ENCODE measurements around the gene DPY19L3.
"Not testable (repeated sequence)": the region's sequence is repeated elsewhere in the genome, so short reads cannot be mapped to it uniquely, and the experiment has no call there.

The DPY19L3 gene

GRCh38 chr19:32405431-32406160, at the start of gene DPY19L3:
DPY19L3 (plus strand) TSS chr19:32405770; CDS start chr19:32408254, 2,484 bp downstream.
- peak; percentile 93 for DNase-seq

- no peak for DNase-seq
Observed at GRCh38 chr19:32357720-32358119, 47.9 kb upstream of the DPY19L3 start.

- DNase-seq: no peak
Observed at GRCh38 chr19:32358321-32358720, 47.2 kb upstream of the DPY19L3 start.

- no peak for DNase-seq
Observed at GRCh38 chr19:32359581-32359980, 46.0 kb upstream of the DPY19L3 start.

GRCh38 chr19:32361574-32362317, 43.8 kb upstream of the DPY19L3 start:
- DNase-seq: no peak

GRCh38 chr19:32362318-32362691, 43.3 kb upstream of the DPY19L3 start:
- DNase-seq: no peak

GRCh38 chr19:32363175-32363574, 42.4 kb upstream of the DPY19L3 start:
- DNase-seq: no peak

- no peak for DNase-seq
Observed at GRCh38 chr19:32363632-32364031, 41.9 kb upstream of the DPY19L3 start.

- DNase-seq: no peak
Observed at GRCh38 chr19:32364040-32364439, 41.5 kb upstream of the DPY19L3 start.

GRCh38 chr19:32367063-32367462, 38.5 kb upstream of the DPY19L3 start:
- DNase-seq: no peak

GRCh38 chr19:32367948-32368536, 37.5 kb upstream of the DPY19L3 start:
- DNase-seq: no peak

GRCh38 chr19:32368787-32369186, 36.8 kb upstream of the DPY19L3 start:
- no peak for DNase-seq

GRCh38 chr19:32372726-32373517, 32.6 kb upstream of the DPY19L3 start:
- DNase-seq: no peak

- DNase-seq: no peak
Observed at GRCh38 chr19:32373585-32374295, 31.8 kb upstream of the DPY19L3 start.

- not testable (repeated sequence) for DNase-seq
Observed at GRCh38 chr19:32374362-32374761, 31.2 kb upstream of the DPY19L3 start.

GRCh38 chr19:32377088-32377487, 28.5 kb upstream of the DPY19L3 start:
- not testable (repeated sequence) for DNase-seq

GRCh38 chr19:32380269-32380668, 25.3 kb upstream of the DPY19L3 start:
- DNase-seq: no peak

- no peak for DNase-seq
Observed at GRCh38 chr19:32387701-32388392, 17.7 kb upstream of the DPY19L3 start.

- no peak for DNase-seq
Observed at GRCh38 chr19:32388393-32388855, 17.1 kb upstream of the DPY19L3 start.

GRCh38 chr19:32392901-32393300, 12.7 kb upstream of the DPY19L3 start:
- no peak for DNase-seq

GRCh38 chr19:32396046-32396652, 9.4 kb upstream of the DPY19L3 start:
- no peak for DNase-seq
